Thoracic aorta (tissue), 2 donors: ENCODE measurements around the gene GAS2L3. TPM values are rescaled to one million over a fixed set of nuclear protein-coding genes. Genes with fewer than 3 reads are reported as not detected.

Experiments
- ATAC-seq: fragments of 150-250 bp; one replicate; pipeline ENCODE4 v1.8.0; 2017; ENCODE audit warnings: low read depth; ENCODE audit not compliant: insufficient number of reproducible peaks, low FRiP score
- DNase-seq: peaks from one replicate; pipeline ENCODE4 v3.0.0-alpha.2; 2020; ENCODE audit warnings: low spot score
- H3K27ac ChIP-seq, 2 donors: fragments of 200-600 bp; sonication (generic); 1 replicate in 1 of 2; 2 replicates in 1 of 2; pipeline ENCODE4 v1.5.1; 2016; ENCODE audit warnings: mild to moderate bottlenecking in 2 of 2, moderate library complexity in 2 of 2
- H3K27me3 ChIP-seq: fragments of 200-600 bp; sonication (generic); replicated peaks from 2 replicates; pipeline ENCODE4 v1.6.0; 2016; ENCODE audit warnings: mild to moderate bottlenecking; ENCODE audit not compliant: insufficient read depth
- H3K36me3 ChIP-seq: fragments of 200-600 bp; sonication (generic); one replicate; pipeline ENCODE4 v1.5.1; 2016
- H3K4me1 ChIP-seq, 2 donors: fragments of 200-600 bp; sonication (generic); 1 replicate in 1 of 2; 2 replicates in 1 of 2; pipeline versions ENCODE4 v1.5.1 to v1.6.0; 2016; ENCODE audit warnings: low read depth in 2 of 2, mild to moderate bottlenecking in 1 of 2; ENCODE audit not compliant: control insufficient read depth in 1 of 2
- H3K4me3 ChIP-seq: fragments of 200-600 bp; sonication (generic); 2 replicates; pipeline ENCODE4 v1.5.1; 2016; ENCODE audit warnings: mild to moderate bottlenecking
- H3K9me3 ChIP-seq: fragments of 200-600 bp; sonication (generic); 2 replicates; pipeline ENCODE4 v1.5.1; 2016
- CTCF ChIP-seq: fragments of 200-600 bp; sonication (generic); IDR thresholded peaks from one replicate; pipeline ENCODE4 v1.5.1; 2019; ENCODE audit warnings: antibody characterized with exemption
- total RNA-seq, 2 donors: library from RNA; depleted of rRNA; stranded (reverse); fragments of >200 nt; gene quantifications; one replicate each; pipeline versions ENCODE4 v1.1.0 to v1.2.3, GENCODE V29; 2016

GAS2L3 gene
- total RNA-seq, 2 donors from 2014 or later: 9.3 to 12.8 TPM

- H3K27me3 ChIP-seq: no peaks in the 10 kb centered on the region
- no peaks in the 10 kb centered on the region for H3K4me1 ChIP-seq
- H3K4me3 ChIP-seq: no peak overlapping the region
- no peaks in the 10 kb centered on the region for H3K36me3 ChIP-seq
- no peak for TF ChIP-seq CTCF
- no peak overlapping the region for H3K27ac ChIP-seq
- ATAC-seq (no peak), DNase-seq (no peak)
- no peaks in the 10 kb centered on the region for H3K9me3 ChIP-seq
These were observed 78.2 kb downstream of the GAS2L3 start for GRCh38 chr12:100651694-100652093.

GRCh38 chr12:100652488-100652887, 79.0 kb downstream of the GAS2L3 start:
- Histone ChIP-seq H3K9me3 (no peaks in the 10 kb centered on the region), H3K27me3 (no peaks in the 10 kb centered on the region), H3K4me1 (no peaks in the 10 kb centered on the region), H3K36me3 (no peaks in the 10 kb centered on the region), H3K27ac (no peak overlapping the region), H3K4me3 (no peak overlapping the region)
- DNase-seq (no peak), ATAC-seq (no peak)
- TF ChIP-seq CTCF: no peak

- H3K4me1 ChIP-seq: no peaks in the 10 kb centered on the region
- no peaks in the 10 kb centered on the region for H3K36me3 ChIP-seq
- no peak for TF ChIP-seq CTCF
- no peak overlapping the region for H3K4me3 ChIP-seq
- H3K27me3 ChIP-seq: no peaks in the 10 kb centered on the region
- H3K9me3 ChIP-seq: no peaks in the 10 kb centered on the region
- DNase-seq (no peak), ATAC-seq (no peak)
- H3K27ac ChIP-seq: no peak overlapping the region
These were observed 82.7 kb downstream of the GAS2L3 start for GRCh38 chr12:100656141-100656540.

- no peaks in the 10 kb centered on the region for H3K9me3 ChIP-seq
These were observed 83.4 kb downstream of the GAS2L3 start for GRCh38 chr12:100656856-100657255.

GRCh38 chr12:100661300-100661951, 87.9 kb downstream of the GAS2L3 start:
- no peak overlapping the region for H3K4me3 ChIP-seq
- H3K27ac ChIP-seq: no peak overlapping the region
- no peak for TF ChIP-seq CTCF
- DNase-seq: no peak
- ATAC-seq: no peak
- no peaks in the 10 kb centered on the region for H3K36me3 ChIP-seq
- no peaks in the 10 kb centered on the region for H3K4me1 ChIP-seq
- no peaks in the 10 kb centered on the region for H3K9me3 ChIP-seq
- H3K27me3 ChIP-seq: no peaks in the 10 kb centered on the region

More at GRCh38 chr12:100656856-100657255, 83.4 kb downstream of the GAS2L3 start:
- H3K27me3 ChIP-seq: no peaks in the 10 kb centered on the region
- no peak for TF ChIP-seq CTCF
- no peak for DNase-seq
- no peak overlapping the region for H3K4me3 ChIP-seq
- no peaks in the 10 kb centered on the region for H3K36me3 ChIP-seq
- no peak for ATAC-seq
- no peak overlapping the region for H3K27ac ChIP-seq
- no peaks in the 10 kb centered on the region for H3K4me1 ChIP-seq
